HG02588 (cell line): Measurements from ENCODE around the gene KIAA1671.
"Not testable (repeated sequence)": the region's sequence is repeated elsewhere in the genome, so short reads cannot be mapped to it uniquely, and the experiment has no call there.

Experiments
- ATAC-seq: cut with Tn5 transposase; IDR thresholded peaks from one replicate; pipeline ENCODE4 v1.9.1; 2021; ENCODE audit warnings: mild to moderate bottlenecking, moderate library complexity; ENCODE audit not compliant: unreplicated experiment

Gene KIAA1671

DNA sequence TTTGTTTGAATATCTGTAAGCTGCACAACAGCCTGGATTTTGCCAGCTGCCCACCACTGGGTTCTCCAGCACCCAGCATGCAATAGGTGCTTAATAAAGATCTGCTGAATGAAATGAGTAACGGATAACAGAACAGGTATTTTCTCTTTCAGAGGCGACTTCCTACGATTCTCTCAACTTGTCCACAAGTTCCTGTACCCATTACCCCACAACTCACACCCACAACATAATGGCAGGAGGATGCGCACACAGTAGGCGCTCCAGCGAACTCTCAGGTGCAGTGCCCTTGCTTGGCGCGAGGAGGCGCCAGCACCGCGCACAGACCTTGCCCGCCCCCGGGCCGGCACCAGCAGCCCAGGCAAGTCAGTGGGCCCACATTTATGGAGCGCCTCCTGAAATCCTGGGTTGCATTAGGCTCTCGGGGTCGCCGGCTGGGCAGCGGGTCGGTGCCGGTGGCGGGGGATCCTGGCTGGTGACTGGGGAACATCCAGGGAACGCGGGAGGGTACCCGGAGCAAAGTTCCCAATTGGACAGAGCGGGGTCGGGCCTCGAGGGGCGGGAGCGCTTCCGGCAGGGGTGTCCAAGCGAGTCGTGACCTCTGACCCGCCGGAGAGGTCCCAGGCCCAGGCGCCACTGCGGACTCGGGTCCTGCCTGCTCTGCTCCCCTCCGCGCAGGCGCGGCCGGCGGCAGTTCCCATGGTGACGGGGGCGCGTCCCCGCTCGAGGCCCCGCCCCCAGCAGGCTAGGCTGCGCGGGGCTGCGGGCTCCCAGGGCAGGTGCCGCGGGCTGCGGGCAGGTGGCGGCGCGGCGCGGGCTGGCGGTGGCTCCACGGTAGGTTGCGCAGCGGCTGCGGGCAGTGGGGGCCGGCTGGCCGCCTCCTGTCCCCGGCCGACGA, at the start of gene KIAA1671:
KIAA1671 (plus strand) TSS at position 775 of the 895 bp plus-strand sequence. CDS start 75,284 bp downstream, outside the sequence.
- ATAC-seq, result peak; percentile 77

DNA sequence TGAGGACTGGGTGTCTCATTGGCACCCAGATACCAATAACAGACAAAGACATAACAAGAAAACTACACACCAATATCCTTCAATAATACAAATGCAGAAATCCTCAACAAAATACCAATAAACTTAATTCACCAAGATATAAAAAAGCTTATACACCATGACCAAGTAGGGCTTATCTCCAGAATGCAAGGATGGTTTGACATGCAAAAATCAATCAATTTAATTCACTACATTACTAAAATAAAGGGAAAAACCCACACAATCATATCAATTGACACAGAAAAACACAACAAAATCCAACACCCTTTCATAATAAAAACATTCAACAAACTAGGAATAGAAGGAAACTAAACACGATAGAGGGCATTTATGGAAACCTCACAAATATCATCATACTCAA, 46.6 kb upstream of the KIAA1671 start:
- ATAC-seq, result no peak

DNA sequence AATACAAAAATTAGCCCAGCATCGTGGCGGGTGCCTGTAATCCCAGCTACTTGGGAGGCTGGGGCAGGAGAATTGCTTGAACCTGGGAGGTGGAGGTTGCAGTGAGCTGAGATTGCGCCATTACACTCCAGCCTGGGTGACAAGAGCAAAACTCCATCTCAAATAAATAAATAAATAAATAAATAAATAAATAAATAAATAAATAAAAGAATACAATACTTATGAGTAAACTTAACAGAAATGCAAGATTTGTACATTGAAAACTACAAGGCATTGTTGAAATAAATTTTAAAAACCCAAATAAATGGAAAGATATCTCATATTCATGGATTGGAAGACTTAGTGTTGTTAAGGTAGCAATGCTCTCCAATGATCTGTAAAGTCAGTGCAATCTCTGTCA, 45.4 kb upstream of the KIAA1671 start:
- ATAC-seq, result not testable (repeated sequence)

DNA sequence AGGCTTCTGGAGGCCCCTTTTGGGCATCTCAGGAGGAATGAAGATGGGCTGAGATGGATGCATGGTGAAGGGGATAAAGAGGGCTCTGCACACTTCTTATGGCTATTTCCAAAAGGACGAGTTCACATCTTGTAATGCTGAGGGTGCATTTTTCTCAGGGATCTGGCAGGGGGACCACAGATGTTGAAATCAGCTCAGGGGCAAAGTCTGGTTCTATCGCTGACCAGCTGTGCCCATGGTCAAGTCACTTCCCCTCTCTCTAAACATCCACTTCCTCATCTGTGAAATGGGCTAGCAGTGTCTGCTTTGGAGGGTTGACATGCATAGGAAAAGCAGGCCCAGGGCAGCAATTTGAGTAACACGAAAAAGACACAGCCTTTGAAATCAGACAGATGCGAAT, 32.5 kb upstream of the KIAA1671 start:
- ATAC-seq, result no peak

DNA sequence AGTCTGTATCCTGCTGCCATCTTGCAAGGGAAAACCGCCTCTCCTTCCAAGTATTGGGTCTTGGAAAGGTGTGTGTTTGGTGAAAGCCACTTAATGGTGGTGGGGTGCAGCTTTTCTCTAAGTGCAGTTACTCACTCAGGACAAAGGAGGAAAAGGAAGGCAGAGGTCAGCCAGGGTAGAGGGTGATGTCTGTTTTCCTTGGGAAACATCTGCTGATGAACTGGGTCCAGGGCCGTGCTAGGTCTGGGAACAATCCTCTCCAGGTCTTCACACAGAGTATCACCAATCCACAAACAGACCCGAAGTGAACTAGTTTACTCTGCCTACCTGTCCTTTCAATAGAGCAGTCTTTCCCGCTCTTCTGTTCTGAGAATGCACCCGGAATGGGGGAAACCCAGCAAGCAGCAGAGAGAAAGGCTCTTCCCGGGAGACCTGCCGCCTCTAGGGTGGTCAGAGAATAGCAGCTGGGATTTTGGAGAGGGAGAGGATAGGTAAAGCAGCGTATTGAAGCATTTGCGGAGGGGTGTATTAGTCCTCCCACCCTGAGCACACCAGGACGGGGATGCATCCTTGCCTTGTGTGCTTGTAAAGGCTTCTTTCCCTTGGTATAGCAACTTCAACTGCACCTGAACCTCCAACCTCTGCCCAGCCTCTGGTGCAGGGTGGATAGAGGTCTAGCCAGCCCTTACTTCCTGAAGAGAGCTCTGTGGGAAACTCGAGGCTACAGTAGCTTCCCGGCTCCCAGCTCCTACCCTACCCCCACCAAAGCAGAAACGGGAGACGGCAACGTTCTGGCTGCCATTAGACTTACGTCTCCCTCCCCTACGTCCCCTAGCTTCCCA, 26.7 kb upstream of the KIAA1671 start:
- no peak for ATAC-seq

DNA sequence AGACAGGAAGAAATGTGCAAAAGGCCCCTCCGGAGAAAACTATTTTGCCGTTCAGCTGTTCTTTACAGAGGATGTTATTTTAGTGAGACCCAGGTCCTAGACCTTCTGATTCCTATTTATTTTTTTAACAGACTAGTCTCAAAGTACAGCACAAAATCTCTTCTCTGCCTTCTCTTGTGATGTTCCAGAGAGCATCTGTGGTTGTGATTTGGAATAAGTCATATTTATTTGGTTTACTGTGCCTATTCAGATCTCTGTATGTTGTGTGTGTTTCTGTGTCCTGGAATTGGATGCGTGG, 26.1 kb upstream of the KIAA1671 start:
- no peak for ATAC-seq

DNA sequence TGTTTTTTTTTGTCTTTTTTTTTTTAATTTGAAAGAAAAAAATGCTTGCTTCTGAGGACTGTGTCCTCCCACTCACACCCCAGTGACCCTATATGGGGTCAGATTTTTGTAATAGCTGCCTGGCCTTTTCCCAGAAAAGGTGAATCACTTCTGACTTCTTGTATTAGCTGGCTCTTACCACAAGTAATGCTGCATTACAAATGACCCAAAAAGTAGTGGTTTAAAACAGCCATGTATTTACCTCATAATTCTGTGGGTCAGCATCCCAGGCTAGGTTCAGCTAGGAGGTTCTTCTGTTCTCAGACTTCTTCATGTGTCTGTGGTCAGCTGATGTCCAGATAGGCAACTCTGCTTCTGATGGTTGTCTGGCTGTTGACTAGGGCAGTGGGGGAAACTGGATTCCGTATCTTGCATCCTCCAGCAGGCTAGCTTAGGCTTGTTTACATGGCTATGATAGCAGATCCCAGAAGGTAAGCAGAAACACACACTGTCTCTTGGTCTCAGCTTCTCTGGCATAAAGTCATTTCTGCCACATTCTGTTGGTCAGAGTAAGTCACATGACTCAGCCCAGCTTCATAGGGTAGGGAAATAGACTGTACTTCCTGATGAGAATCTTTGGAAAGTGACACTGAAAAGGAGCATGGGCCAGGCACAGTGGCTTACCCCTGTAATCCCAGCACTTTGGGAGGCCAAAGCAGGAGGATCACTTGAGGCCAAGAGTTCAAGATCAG, 25.5 kb upstream of the KIAA1671 start:
- no peak for ATAC-seq

DNA sequence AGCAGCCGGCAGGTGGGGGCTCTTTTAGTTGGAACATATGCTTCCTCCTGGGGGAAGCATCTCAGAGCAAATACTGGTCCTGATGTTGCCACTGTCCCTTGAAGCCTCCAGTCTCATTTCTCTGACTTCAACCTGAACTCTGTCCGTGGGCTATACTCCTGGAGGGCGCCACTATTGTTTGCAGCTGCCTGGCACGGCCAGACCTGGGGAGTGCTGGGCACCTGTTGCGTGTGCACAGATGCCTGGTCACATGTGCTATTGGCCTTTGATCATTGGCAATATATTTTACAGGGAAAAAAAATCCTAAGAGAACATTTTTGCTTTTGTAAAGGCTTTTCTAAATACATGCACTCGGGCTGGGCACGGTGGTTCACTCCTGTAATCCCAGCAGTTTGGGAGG, 24.2 kb upstream of the KIAA1671 start:
- ATAC-seq, result no peak

DNA sequence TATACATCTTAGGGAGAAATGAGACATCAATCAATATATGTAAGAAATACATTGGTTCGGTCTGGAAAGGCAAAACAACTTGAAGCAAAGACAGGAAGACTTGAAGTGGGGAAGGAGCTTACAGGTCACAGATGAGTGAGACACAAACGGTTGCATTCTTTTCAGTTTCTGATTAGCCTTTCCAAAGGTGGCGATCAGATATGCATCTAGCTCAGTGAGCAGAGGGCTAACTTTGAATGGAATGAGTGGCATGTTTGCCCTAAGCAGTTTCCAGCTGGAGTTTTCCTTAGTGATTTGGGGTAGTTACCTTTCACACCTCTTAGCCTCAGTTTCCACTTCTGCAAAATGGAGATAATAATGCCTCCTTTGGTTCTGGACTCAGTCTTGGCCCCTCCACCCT, 21.8 kb upstream of the KIAA1671 start:
- ATAC-seq, result no peak

DNA sequence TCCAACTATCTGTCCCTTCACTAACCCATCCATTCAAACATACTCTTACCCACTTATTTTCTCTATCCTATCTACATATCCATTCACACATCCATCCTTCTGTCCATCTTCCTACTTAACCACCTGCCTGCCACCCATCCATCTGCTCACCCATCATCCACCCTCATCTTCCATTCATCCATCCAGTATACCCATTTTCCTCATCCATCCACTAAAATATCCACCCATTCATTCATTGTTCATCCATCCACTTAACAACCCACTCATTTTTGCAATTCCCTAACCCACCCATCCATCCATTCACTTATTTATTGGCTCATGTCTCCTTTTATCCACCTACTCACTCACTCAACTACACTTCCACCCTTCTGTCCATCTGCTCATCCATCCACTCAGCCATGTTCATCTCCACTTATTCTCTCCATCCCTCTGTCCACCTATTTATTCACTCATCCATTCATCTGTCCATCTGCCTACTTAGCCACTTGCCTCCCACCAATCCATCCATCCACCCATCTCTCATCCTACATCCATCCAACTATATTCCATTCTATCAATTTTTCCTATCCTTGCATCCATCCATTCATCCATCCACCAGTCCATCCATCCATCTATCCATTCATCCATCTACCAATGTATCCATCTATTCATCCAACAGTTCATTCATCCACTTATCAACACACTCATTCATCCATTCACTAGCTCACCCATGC, 16.6 kb upstream of the KIAA1671 start:
- ATAC-seq, result no peak

DNA sequence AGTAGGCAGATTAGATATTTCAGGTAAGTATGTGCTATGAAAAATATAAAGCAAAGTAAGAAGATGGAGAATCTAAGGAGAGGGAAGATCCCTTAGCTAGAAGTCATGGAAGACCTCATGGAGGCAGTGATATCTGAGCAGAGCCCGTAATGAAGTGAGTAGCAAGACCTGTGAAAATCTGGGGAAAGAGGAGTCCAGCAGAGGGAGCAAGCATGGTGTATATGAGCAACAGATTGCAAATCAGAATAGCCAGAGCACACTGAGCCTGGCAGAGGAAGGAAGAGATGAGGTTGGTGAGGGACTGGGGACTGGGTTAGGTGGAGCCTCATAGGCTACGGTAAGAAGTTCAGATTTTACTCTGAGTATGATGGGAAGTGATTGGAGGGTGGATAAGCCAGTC, 15.4 kb upstream of the KIAA1671 start:
- no peak for ATAC-seq

DNA sequence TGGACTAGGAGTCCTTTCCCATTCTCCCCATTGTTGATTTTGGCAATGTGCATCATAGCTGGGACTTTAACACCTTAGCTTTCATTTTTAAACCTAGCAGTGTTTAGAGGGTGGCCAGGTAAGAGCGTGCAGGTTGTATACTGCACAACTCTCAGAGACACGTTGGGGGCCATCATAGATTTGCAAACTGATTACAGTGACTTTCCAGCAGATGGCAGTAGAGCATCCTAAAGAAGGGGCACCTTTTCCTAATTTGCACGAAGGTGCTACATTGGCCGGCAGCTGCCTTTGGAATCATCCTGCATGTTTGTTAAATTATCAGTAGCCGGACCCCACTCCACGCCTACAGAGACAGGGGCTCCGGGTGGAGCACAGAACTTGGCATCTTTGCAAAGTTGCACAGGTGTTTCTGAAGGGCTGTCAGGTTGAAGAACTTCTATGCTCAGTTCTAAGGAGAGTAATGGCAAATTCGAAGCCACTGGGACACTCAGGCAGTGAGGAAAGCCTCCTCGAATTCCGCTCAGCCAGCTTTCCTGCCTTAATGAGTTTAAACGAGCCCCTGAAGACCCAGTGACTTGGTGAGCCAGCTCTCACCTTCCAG, 13.7 kb upstream of the KIAA1671 start:
- no peak for ATAC-seq

DNA sequence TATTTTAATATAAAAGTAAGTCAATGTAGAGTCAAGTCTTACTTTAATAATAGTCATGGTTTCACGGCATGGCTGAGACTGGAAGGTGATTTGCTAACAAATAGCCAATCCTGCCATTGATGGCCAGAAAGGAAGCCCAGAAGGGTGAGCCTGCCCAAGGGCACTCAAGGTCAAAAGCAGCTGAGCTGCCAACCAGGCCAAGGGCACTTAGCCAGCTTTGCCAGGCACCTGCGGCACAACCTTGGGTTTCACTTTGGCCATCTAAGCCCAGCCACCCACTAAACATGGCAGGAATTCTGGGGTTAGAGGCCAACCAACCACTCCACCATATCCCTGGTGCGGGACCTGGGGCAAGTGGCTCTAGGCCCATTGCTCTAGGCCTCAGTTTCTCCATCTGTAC, 10.2 kb upstream of the KIAA1671 start:
- ATAC-seq, result no peak

DNA sequence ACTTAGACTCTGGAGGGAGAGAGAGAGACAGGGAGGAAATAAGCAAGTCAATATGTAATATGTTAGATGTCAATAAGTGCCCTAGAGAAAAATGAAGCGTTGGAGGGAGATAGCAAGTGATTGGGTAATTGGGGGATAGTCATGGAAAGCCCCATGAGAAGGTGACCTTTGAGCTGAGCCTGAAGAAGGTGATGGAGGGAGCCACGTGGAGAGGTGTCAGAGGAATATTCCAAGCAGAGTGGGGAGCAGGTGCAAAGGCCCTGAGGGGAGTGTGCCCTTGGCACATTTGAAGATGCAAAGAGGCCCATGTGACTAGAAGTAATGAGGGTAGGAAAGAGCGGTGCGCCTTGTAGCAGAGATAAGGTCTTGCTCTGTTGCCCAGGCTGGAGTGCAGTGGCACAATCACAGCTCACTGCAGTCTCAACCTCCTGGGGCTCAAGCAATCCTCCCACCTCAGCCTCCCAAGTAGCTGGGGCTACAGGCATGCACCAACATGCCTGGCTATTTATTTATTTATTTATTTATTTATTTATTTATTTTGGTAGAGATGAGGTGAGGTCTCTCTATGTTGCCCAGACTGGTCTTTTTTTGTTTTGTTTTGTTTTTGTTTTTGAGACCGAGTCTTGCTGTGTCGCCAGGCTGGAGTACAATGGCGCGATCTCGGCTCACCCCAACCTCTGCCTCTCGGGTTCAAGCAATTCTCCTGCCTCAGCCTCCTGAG, 8.1 kb upstream of the KIAA1671 start:
- no peak for ATAC-seq

DNA sequence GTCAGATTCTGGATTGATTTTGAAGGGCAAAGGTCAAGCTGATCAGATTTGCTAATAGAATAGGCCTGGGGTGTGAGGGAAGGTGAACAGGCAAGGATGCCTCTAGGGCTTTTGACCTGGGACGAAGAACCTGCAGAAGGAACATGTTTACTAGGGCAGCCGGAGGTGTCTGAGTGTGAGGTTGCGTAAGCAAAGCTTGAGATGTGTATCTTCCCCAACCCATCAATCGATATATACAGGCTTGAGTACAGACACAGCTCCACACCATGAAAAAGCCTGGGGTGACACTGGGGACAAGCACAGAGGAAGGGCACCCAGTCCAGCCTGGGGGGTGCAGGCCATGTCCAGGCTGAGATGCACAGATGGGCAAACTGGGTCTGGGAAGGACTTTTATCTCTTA, 7.1 kb upstream of the KIAA1671 start:
- ATAC-seq, result no peak

DNA sequence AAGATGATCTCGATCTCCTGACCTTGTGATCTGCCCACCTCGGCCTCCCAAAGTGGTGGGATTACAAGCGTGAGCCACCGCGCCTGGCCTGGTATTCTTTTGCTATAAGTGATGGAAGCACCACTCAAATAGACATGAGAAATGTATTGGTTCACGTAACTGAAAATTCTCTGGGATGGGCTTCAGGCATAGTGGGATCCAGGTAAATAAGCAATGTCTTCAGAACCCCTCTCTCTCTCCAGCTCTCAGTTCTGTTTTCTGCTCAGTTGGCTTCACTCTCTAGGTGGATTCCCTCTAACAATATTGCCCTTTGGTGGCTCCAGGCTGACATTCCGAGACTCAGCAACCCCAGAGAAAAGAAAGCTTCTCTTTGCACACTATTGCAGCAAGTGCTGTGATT, 5.1 kb upstream of the KIAA1671 start:
- no peak for ATAC-seq

DNA sequence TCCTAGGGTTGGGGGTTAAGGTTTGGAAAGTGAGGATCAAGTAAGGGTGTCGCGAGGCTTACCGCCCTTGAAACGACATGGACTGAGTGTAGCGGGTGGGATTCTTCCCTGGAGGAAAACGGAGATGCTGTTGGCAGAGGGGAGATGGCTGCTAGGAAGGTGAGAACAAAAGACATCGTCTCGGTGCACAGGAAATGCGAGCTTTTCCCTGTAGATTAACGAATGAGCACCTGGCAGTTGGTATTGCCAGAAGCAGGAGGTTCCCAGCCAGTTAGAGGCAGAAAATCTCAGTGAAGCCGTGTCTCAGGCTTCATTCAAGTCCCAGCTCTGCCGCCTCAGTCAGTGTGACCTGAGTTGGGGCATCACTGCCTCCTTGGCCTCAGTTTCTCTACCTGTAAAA, 4.6 kb upstream of the KIAA1671 start:
- no peak for ATAC-seq

DNA sequence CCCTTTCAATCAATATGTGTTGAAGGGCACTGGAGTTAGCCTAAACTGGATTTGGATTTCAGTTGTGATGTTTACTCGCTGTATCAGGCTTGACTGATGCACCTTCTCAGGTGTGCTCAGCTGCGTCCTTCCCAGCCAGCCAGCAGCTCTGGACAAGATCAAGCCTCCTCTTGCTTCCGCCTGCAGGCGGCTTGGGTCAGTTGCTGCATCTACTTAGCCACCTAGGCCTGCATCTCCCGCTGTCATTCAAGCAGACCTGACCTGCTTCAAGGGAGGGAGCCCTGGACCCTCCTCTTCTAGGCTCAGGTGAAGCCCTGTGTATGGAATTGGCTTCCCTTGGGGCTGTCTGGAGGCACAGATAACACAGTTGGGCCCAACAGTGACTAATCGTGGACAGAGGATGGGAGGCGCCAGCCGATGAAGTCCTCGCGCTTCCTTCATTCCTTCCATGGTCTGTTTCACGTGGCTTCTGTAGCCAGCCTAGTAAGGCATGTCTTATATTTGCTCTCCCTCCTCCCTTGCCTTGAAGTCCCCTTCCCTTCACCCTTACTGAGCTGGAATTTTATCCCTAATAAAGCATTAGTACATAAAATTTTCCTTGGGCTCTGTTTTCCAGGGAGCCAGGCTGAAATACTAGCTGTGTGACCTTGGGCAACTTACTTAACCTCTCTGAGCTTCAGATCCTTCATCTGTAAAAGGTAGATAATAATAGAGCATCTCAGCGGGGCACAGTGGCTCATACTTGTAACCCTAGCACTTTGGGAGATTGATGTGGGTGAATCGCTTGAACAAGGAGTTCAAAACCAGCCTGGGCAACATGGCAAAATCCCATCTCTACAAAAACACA, 3.9 kb upstream of the KIAA1671 start:
- ATAC-seq, result no peak
